Left lung (tissue), 10 donors: ENCODE measurements around the gene DNAJB2. TPM values are rescaled to one million over a fixed set of nuclear protein-coding genes. Genes with fewer than 3 reads are reported as not detected.

Source experiments
- ATAC-seq: fragments of 200-7000 bp; cut with Tn5 transposase; one replicate; pipeline ENCODE4 v1.9.1; 2020; ENCODE audit warnings: moderate library complexity
- DNase-seq, 4 donors: peaks; one replicate each; pipeline ENCODE4 v3.0.0-alpha.2; 2013 to 2020
- H3K27ac ChIP-seq, 2 donors: fragments of 200-600 bp; sonication (generic) in 1 of 2; one replicate each; pipeline versions ENCODE4 v1.5.0 to v1.8.0; 2020 to 2021
- H3K27me3 ChIP-seq, 2 donors: fragments of 200-600 bp; sonication (generic) in 1 of 2; one replicate each; pipeline versions ENCODE4 v1.5.0 to v1.8.0; 2020 to 2021
- H3K36me3 ChIP-seq, 2 donors: fragments of 200-600 bp; sonication (generic) in 1 of 2; one replicate each; pipeline versions ENCODE4 v1.5.0 to v1.8.0; 2020 to 2021
- H3K4me1 ChIP-seq, 2 donors: fragments of 200-600 bp; one replicate each; pipeline ENCODE4 v1.8.0; 2021
- H3K4me3 ChIP-seq, 2 donors: fragments of 200-600 bp; sonication (generic) in 1 of 2; one replicate each; pipeline versions ENCODE4 v1.5.0 to v1.8.0; 2020 to 2021; ENCODE audit warnings: mild to moderate bottlenecking in 1 of 2
- H3K9me3 ChIP-seq, 2 donors: fragments of 200-600 bp; sonication (generic) in 1 of 2; one replicate each; pipeline versions ENCODE4 v1.5.0 to v1.8.0; 2020 to 2021
- intact Hi-C, 2 donors: fragments of 100-400 bp; cut with DNase I; formaldehyde crosslinking; loops; one replicate each; pipeline versions ENCODE4 v1.11.2 to v1.14.2; 2022
- polyA plus RNA-seq, 6 donors: library from polyadenylated mRNA; unstranded; fragments of 120-200 nt; gene quantifications; one replicate each; pipeline ENCODE4 v1.2.1, GENCODE V29; 2013; ENCODE audit not compliant: insufficient read length in 6 of 6
- total RNA-seq, 2 donors: library from RNA; stranded (reverse); fragmentation: NEBNext Ultra II Directional; extraction: Animal tissue kit (Norgen Biotek cat#: 25700); gene quantifications; one replicate each; pipeline ENCODE4 v1.2.1, GENCODE V29; 2021
- TF ChIP-seq, protein P1 (sequence below), 2 donors: fragments of 200-600 bp; sonication (generic) in 1 of 2; IDR thresholded peaks; one replicate each; pipeline versions ENCODE4 v1.5.0 to v1.8.0; 2021; ENCODE audit warnings: antibody characterized with exemption in 2 of 2
- donor health status: DM: no; HTN: yes; CAD: no.
- donor health status: DM: no; HTN: no; CAD: no.

The DNAJB2 gene
- total and polyA plus RNA-seq, 8 donors = 54.2 to 97.4 (median 63.7) TPM

DNA sequence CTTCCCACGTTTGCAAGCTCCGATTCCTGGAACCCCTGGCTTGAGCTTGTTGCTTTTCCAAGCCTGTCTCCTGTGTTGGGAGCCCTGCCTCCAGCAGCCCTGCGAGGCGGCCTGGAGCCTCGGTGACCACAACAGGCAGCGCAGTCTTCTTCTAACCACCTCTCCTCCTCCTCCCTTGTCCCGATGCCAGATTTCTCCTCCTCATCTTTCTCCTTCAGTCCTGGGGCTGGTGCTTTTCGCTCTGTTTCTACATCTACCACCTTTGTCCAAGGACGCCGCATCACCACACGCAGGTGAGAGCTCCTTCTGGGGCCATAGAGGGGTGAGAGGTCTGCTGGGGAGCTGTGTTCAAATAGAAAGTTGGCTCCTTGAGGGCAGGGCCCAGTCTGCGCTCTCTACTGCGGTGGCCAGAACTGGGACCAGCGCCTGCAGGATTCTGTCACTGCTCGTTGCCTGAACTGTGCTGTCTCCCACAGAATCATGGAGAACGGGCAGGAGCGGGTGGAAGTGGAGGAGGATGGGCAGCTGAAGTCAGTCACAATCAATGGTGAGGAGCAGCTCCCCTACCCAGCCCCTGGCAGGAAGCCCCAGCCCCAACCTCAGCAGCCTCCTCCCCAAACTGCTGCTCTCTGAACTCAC is 3.9 kb downstream of the DNAJB2 start:
- TF ChIP-seq, protein P1, sequence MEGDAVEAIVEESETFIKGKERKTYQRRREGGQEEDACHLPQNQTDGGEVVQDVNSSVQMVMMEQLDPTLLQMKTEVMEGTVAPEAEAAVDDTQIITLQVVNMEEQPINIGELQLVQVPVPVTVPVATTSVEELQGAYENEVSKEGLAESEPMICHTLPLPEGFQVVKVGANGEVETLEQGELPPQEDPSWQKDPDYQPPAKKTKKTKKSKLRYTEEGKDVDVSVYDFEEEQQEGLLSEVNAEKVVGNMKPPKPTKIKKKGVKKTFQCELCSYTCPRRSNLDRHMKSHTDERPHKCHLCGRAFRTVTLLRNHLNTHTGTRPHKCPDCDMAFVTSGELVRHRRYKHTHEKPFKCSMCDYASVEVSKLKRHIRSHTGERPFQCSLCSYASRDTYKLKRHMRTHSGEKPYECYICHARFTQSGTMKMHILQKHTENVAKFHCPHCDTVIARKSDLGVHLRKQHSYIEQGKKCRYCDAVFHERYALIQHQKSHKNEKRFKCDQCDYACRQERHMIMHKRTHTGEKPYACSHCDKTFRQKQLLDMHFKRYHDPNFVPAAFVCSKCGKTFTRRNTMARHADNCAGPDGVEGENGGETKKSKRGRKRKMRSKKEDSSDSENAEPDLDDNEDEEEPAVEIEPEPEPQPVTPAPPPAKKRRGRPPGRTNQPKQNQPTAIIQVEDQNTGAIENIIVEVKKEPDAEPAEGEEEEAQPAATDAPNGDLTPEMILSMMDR (IDR thresholded peaks at IDR 0.05) = no peak
- intact Hi-C loops = no loop called here
- DNase-seq (no peak), ATAC-seq (no peak)
- H3K27ac ChIP-seq = no peak overlapping the region
- no peak overlapping the region for H3K4me3 ChIP-seq
- no peaks in the 10 kb centered on the region for H3K9me3 ChIP-seq
- H3K27me3 ChIP-seq = no peaks in the 10 kb centered on the region
- peaks cover 13 to 31% of the 10 kb centered on the region in 2 donors for H3K4me1 ChIP-seq
- peaks cover 0 to 60% of the 10 kb centered on the region in 2 donors for H3K36me3 ChIP-seq

DNA sequence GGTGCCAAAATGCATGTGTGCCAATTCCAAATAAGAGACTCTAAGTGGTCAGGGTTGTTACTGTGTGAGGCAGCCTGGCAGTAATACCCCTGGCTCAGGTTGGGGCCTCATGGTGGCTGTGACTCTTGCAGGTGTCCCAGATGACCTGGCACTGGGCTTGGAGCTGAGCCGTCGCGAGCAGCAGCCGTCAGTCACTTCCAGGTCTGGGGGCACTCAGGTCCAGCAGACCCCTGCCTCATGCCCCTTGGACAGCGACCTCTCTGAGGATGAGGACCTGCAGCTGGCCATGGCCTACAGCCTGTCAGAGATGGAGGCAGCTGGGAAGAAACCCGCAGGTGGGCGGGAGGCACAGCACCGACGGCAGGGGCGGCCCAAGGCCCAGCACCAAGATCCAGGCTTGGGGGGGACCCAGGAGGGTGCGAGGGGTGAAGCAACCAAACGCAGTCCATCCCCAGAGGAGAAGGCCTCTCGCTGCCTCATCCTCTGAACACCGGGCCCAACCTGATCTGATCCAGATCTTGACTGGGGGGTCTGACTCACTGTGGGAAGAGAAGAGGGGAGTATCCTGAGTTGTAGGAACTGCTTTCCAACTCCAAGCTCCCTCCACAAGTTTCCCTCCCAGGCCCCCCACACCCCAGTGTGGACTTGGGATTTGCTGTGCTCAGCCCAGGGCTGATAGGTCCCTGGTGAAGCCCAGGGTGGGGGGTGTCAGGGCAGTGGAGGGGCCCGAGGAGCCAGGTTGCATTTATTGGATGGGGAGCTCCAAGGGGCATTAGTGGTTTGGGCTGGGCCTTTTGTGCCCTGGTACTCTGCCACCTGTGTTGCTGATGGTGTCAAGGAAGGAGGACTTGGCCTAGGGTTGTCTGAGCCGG is 5.6 kb downstream of the DNAJB2 start:
- Histone ChIP-seq H3K4me3 (no peak overlapping the region), H3K4me1 (peaks cover 5 to 18% of the 10 kb centered on the region in 2 donors), H3K9me3 (no peaks in the 10 kb centered on the region), H3K27ac (no peak overlapping the region), H3K27me3 (no peaks in the 10 kb centered on the region), H3K36me3 (peaks cover 0 to 60% of the 10 kb centered on the region in 2 donors)
- DNase-seq = no peak
- intact Hi-C loops = no loop called here
- TF ChIP-seq, protein P1 (IDR thresholded peaks at IDR 0.05) = no peak
- ATAC-seq = no peak

DNA sequence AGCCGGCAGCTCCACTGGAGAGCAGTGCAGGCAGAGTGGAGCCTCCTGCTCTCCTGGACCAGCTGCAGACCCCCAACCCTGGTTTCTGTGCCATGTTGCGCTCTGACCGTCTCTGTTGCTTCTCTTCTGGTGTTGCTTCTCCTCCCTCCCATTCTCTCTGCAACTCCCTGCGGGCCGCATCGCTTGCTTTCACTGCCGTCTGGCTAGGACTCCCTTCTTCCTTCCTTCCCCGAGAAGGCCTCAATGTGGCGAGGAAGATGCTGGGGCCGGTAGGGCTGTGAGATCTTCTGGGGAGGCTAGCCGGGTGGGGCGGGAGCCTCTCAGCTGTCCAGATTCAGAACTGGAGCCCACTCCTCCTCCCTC is 6.2 kb downstream of the DNAJB2 start:
- DNase-seq = no peak
- no peak for ATAC-seq
- Histone ChIP-seq H3K27me3 (no peaks in the 10 kb centered on the region), H3K4me1 (peaks cover 0 to 12% of the 10 kb centered on the region in 2 donors), H3K36me3 (peaks cover 0 to 60% of the 10 kb centered on the region in 2 donors), H3K27ac (no peak overlapping the region), H3K9me3 (no peaks in the 10 kb centered on the region), H3K4me3 (no peak overlapping the region)
- intact Hi-C loops = no loop called here
- TF ChIP-seq, protein P1 (IDR thresholded peaks at IDR 0.05) = no peak

DNA sequence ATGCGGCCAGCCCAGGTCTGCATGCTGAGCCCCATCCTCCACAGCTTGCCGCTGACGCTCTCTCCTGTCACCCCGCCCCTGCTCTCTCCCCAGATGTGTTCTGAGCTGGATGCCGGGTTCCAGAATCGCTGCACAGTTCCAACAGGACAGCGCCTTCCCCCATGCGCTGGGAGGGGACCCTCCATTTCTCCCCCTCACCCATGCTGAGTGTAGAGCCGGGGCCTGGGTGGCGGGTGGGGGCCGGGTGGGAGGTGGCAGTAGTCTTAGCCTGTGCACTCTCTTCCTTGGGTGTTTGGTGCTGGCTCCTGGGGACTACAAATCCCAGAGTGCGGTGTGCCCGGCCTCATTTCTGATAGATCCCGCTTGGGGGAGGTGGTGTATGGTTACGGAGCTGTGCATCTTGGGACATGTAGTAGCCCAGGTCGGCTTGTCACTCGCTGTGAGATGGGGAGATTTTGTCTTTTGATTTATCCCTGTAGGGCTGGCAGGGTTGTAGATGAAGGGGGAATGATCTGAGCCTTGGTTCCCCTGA is 6.8 kb downstream of the DNAJB2 start:
- Histone ChIP-seq H3K27me3 (no peaks in the 10 kb centered on the region), H3K4me1 (peaks cover 0 to 6% of the 10 kb centered on the region in 2 donors), H3K36me3 (peaks cover 0 to 59% of the 10 kb centered on the region in 2 donors), H3K4me3 (no peak overlapping the region), H3K27ac (no peak overlapping the region), H3K9me3 (no peaks in the 10 kb centered on the region)
- TF ChIP-seq, protein P1 (IDR thresholded peaks at IDR 0.05) = no peak
- intact Hi-C loops = no loop called here
- ATAC-seq = no peak
- DNase-seq = peak in 1 of 4 donors; percentile 21
